NAMALWA (cell line): ENCODE measurements around the gene ARID5B.

Experiments used
- DNase-seq: peaks from one replicate; pipeline ENCODE4 v3.0.0-alpha.2; 2015; ENCODE audit warnings: low spot score

Gene ARID5B

GRCh38 chr10:62036186-62037081 is 134.9 kb downstream of the ARID5B start:
- DNase-seq = no peak

- DNase-seq = no peak
Observed at GRCh38 chr10:62037166-62037831, 135.8 kb downstream of the ARID5B start.

- no peak for DNase-seq
Observed at GRCh38 chr10:62037890-62038608, 136.6 kb downstream of the ARID5B start.

GRCh38 chr10:62038609-62039190 is 137.2 kb downstream of the ARID5B start:
- DNase-seq = peak; percentile 88

- DNase-seq = no peak
Observed at GRCh38 chr10:62039954-62040353, 138.5 kb downstream of the ARID5B start.

- no peak for DNase-seq
Observed at GRCh38 chr10:62040881-62041280, 139.4 kb downstream of the ARID5B start.

- peak; percentile 47 for DNase-seq
Observed at GRCh38 chr10:62043421-62044021, 142.0 kb downstream of the ARID5B start.

GRCh38 chr10:62044566-62044965 is 143.1 kb downstream of the ARID5B start:
- DNase-seq = peak; percentile 35

- peak; percentile 59 for DNase-seq
Observed at GRCh38 chr10:62045765-62046521, 144.4 kb downstream of the ARID5B start.

- DNase-seq = peak; percentile 75
Observed at GRCh38 chr10:62046522-62047227, 145.2 kb downstream of the ARID5B start.

GRCh38 chr10:62047228-62047892 is 145.9 kb downstream of the ARID5B start:
- peak; percentile 41 for DNase-seq

GRCh38 chr10:62047960-62048383 is 146.5 kb downstream of the ARID5B start:
- DNase-seq = peak; percentile 27

GRCh38 chr10:62048470-62048869 is 147.0 kb downstream of the ARID5B start:
- no peak for DNase-seq

- no peak for DNase-seq
Observed at GRCh38 chr10:62048919-62049623, 147.6 kb downstream of the ARID5B start.

GRCh38 chr10:62049624-62050345 is 148.3 kb downstream of the ARID5B start:
- no peak for DNase-seq

- no peak for DNase-seq
Observed at GRCh38 chr10:62050346-62050892, 148.9 kb downstream of the ARID5B start.

GRCh38 chr10:62050893-62051433 is 149.5 kb downstream of the ARID5B start:
- DNase-seq = no peak

GRCh38 chr10:62052276-62052675 is 150.8 kb downstream of the ARID5B start:
- DNase-seq = no peak
